ENCODE measurements around the gene JADE1.

DNA sequence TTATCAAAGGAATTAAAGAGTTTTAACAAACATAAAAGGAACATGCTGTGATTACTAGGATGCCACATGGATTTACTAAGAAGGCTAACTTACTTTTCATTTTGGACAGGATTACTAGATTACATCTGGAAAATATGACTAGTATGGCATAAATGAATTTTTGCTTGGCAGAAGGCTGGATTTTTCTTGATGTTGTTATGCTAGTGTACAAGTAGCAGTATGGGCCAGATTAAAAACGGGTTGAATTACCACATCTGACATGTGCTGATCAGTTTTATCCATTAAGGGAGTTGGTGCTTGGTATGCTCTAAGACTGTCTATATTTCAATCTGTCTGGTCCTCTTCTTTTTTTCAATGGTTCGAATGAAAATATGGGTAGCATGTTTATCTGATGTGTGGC is 70.5 kb downstream of the JADE1 start:
- no peak for TF ChIP-seq POLR2A (IDR thresholded peaks at IDR 0.05; ENCODE audit: low read depth, low read length)
- no peak for TF ChIP-seq MAFK (IDR thresholded peaks at IDR 0.05; ENCODE audit: low read depth, low read length)
- TF ChIP-seq MXI1 (IDR thresholded peaks at IDR 0.05; ENCODE audit: borderline replicate concordance, low read depth, low read length): no peak
- no peak for TF ChIP-seq SMC3 (IDR thresholded peaks at IDR 0.05; ENCODE audit: low read depth, low read length)
- TF ChIP-seq, protein P1, sequence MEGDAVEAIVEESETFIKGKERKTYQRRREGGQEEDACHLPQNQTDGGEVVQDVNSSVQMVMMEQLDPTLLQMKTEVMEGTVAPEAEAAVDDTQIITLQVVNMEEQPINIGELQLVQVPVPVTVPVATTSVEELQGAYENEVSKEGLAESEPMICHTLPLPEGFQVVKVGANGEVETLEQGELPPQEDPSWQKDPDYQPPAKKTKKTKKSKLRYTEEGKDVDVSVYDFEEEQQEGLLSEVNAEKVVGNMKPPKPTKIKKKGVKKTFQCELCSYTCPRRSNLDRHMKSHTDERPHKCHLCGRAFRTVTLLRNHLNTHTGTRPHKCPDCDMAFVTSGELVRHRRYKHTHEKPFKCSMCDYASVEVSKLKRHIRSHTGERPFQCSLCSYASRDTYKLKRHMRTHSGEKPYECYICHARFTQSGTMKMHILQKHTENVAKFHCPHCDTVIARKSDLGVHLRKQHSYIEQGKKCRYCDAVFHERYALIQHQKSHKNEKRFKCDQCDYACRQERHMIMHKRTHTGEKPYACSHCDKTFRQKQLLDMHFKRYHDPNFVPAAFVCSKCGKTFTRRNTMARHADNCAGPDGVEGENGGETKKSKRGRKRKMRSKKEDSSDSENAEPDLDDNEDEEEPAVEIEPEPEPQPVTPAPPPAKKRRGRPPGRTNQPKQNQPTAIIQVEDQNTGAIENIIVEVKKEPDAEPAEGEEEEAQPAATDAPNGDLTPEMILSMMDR (conservative IDR thresholded peaks at IDR 0.05; ENCODE audit: low read depth, low read length): no peak
- TF ChIP-seq MAZ (IDR thresholded peaks at IDR 0.05; ENCODE audit: borderline replicate concordance, low read depth, low read length): no peak
- TF ChIP-seq BHLHE40 (IDR thresholded peaks at IDR 0.05; ENCODE audit: low read depth, low read length): no peak
- no peak for TF ChIP-seq RCOR1 (IDR thresholded peaks at IDR 0.05; ENCODE audit: insufficient replicate concordance, low read length)
- TF ChIP-seq CEBPB (IDR thresholded peaks at IDR 0.05; ENCODE audit: low read depth, low read length): no peak
- no peak for TF ChIP-seq RAD21 (IDR thresholded peaks at IDR 0.05; ENCODE audit: low read length)
- TF ChIP-seq, protein P2, sequence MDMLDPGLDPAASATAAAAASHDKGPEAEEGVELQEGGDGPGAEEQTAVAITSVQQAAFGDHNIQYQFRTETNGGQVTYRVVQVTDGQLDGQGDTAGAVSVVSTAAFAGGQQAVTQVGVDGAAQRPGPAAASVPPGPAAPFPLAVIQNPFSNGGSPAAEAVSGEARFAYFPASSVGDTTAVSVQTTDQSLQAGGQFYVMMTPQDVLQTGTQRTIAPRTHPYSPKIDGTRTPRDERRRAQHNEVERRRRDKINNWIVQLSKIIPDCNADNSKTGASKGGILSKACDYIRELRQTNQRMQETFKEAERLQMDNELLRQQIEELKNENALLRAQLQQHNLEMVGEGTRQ (IDR thresholded peaks at IDR 0.05; ENCODE audit: low read depth, low read length): no peak
- no peak for TF ChIP-seq RFX5 (IDR thresholded peaks at IDR 0.05; ENCODE audit: low read depth, low read length)
- TF ChIP-seq, protein P3, sequence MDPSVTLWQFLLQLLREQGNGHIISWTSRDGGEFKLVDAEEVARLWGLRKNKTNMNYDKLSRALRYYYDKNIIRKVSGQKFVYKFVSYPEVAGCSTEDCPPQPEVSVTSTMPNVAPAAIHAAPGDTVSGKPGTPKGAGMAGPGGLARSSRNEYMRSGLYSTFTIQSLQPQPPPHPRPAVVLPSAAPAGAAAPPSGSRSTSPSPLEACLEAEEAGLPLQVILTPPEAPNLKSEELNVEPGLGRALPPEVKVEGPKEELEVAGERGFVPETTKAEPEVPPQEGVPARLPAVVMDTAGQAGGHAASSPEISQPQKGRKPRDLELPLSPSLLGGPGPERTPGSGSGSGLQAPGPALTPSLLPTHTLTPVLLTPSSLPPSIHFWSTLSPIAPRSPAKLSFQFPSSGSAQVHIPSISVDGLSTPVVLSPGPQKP (IDR thresholded peaks at IDR 0.05; ENCODE audit: borderline replicate concordance, low read depth, low read length): no peak
